Measurements from ENCODE around the gene TUBA4B.

- TF ChIP-seq, protein P1, sequence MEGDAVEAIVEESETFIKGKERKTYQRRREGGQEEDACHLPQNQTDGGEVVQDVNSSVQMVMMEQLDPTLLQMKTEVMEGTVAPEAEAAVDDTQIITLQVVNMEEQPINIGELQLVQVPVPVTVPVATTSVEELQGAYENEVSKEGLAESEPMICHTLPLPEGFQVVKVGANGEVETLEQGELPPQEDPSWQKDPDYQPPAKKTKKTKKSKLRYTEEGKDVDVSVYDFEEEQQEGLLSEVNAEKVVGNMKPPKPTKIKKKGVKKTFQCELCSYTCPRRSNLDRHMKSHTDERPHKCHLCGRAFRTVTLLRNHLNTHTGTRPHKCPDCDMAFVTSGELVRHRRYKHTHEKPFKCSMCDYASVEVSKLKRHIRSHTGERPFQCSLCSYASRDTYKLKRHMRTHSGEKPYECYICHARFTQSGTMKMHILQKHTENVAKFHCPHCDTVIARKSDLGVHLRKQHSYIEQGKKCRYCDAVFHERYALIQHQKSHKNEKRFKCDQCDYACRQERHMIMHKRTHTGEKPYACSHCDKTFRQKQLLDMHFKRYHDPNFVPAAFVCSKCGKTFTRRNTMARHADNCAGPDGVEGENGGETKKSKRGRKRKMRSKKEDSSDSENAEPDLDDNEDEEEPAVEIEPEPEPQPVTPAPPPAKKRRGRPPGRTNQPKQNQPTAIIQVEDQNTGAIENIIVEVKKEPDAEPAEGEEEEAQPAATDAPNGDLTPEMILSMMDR (IDR thresholded peaks at IDR 0.05): peak in 1 of 4 donors; percentile 5
- peak; percentile 96 for TF ChIP-seq POLR2A (IDR thresholded peaks at IDR 0.05)
Measured at GRCh38 chr2:219279151-219279915, 26.3 kb downstream of the TUBA4B start, which contains the start of gene DNAJB2.
